ENCODE measurements around the gene GPR35.

DNA sequence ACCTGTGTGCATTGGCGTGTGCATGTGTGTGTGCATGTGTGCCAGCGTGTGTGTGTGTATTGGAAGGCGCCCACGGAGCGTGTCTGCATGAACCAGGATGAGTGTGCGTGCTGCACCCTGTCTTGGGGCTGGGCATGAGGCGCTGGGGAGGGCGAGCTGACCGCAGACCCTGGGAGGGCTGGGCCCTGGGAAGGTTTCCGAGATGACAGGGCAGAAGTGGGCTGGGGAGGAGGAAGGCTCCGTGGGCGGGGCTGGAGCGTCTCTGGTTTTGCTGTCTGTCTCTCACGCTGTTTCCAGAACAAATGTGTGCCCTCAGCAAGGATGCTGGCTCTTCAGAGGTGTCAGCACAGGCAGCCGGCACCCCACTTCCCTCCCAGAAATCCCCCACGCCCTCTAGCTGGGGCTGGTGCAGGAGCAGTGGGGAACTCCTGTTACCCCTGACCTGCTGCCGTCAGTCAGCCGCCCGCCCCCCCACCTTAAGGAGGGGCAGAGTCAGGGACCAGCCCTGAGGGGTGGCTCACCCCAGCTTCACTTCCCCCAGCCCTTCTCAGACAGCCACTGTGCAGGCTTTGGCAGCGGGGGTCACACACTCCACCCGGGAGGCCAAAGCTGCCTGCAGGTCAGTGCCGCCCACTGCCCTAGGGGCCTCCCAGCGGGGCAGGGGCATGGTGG, at the start of gene GPR35:
- TF ChIP-seq, protein P1, sequence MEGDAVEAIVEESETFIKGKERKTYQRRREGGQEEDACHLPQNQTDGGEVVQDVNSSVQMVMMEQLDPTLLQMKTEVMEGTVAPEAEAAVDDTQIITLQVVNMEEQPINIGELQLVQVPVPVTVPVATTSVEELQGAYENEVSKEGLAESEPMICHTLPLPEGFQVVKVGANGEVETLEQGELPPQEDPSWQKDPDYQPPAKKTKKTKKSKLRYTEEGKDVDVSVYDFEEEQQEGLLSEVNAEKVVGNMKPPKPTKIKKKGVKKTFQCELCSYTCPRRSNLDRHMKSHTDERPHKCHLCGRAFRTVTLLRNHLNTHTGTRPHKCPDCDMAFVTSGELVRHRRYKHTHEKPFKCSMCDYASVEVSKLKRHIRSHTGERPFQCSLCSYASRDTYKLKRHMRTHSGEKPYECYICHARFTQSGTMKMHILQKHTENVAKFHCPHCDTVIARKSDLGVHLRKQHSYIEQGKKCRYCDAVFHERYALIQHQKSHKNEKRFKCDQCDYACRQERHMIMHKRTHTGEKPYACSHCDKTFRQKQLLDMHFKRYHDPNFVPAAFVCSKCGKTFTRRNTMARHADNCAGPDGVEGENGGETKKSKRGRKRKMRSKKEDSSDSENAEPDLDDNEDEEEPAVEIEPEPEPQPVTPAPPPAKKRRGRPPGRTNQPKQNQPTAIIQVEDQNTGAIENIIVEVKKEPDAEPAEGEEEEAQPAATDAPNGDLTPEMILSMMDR (conservative IDR thresholded peaks at IDR 0.05 in 1 of 2, IDR thresholded peaks at IDR 0.05 in 1 of 2; ENCODE audit: low read depth in 1 of 2, low read length in 2 of 2): no peak
- TF ChIP-seq EZH2 (IDR thresholded peaks at IDR 0.05; ENCODE audit: low read length, missing control alignments): no peak
